ENCODE data around the gene CAPN9.

The CAPN9 gene

GRCh38 chr1:230772457-230773395, 25.5 kb downstream of the CAPN9 start:
- DNase-seq: no peak

- no peak for DNase-seq
Measured at GRCh38 chr1:230773396-230774033, 26.3 kb downstream of the CAPN9 start.

- no peak for DNase-seq
Measured at GRCh38 chr1:230778916-230779590, 31.9 kb downstream of the CAPN9 start.

GRCh38 chr1:230781131-230781530, 33.9 kb downstream of the CAPN9 start:
- DNase-seq: no peak

GRCh38 chr1:230781594-230781993, 34.4 kb downstream of the CAPN9 start:
- DNase-seq: no peak

GRCh38 chr1:230784163-230784562, 37.0 kb downstream of the CAPN9 start:
- no peak for DNase-seq

GRCh38 chr1:230785636-230786384, 38.6 kb downstream of the CAPN9 start:
- DNase-seq: no peak

- DNase-seq: no peak
Measured at GRCh38 chr1:230786385-230786753, 39.2 kb downstream of the CAPN9 start.

GRCh38 chr1:230787471-230787870, 40.3 kb downstream of the CAPN9 start:
- no peak for DNase-seq

- DNase-seq: no peak
Measured at GRCh38 chr1:230788561-230789275, 41.5 kb downstream of the CAPN9 start.

GRCh38 chr1:230790026-230790425, 42.8 kb downstream of the CAPN9 start:
- DNase-seq: no peak

GRCh38 chr1:230791986-230792564, 44.9 kb downstream of the CAPN9 start:
- no peak for DNase-seq

- no peak for DNase-seq
Measured at GRCh38 chr1:230792691-230793462, 45.7 kb downstream of the CAPN9 start.

GRCh38 chr1:230793463-230793745, 46.2 kb downstream of the CAPN9 start:
- DNase-seq: no peak

- DNase-seq: no peak
Measured at GRCh38 chr1:230794431-230794830, 47.2 kb downstream of the CAPN9 start.

- no peak for DNase-seq
Measured at GRCh38 chr1:230794871-230795605, 47.9 kb downstream of the CAPN9 start.

- no peak for DNase-seq
Measured at GRCh38 chr1:230796626-230797025, 49.4 kb downstream of the CAPN9 start.

- no peak for DNase-seq
Measured at GRCh38 chr1:230797376-230797920, 50.3 kb downstream of the CAPN9 start.

GRCh38 chr1:230797942-230798365, 50.8 kb downstream of the CAPN9 start:
- DNase-seq: no peak

GRCh38 chr1:230798491-230798890, 51.3 kb downstream of the CAPN9 start:
- DNase-seq: no peak
